PC-3 (cell line): ENCODE data around the gene SOSTDC1. TPM values are rescaled to one million over a fixed set of nuclear protein-coding genes. Genes with fewer than 3 reads are reported as not detected.

Experiments
- ATAC-seq: fragments of 200-7000 bp; cut with Tn5 transposase; 2 replicates; pipeline ENCODE4 v1.9.1; 2020; ENCODE audit warnings: mild to moderate bottlenecking, moderate library complexity
- BruUV-seq: library from RNA; stranded (reverse); fragments of 400-500 nt; replicated peaks from 2 replicates; lab custom pipeline; 2021; lab: Mats Ljungman, UMichigan
- CTCF ChIA-PET: fragments of 300-600 bp; sonication (Branson Sonifier 250); formaldehyde crosslinking; loops from one replicate; lab custom pipeline; 2022; ENCODE audit warnings: antibody characterized with exemption; lab: Charles Lee
- POLR2A ChIA-PET: fragments of 300-600 bp; sonication (Branson Sonifier 250); formaldehyde crosslinking; loops from one replicate; lab custom pipeline; 2022; ENCODE audit warnings: antibody characterized with exemption; ENCODE audit not compliant: unreplicated experiment; lab: Charles Lee
- DNase-seq: peaks from one replicate; pipeline ENCODE4 v3.0.0-alpha.2; 2015
- H2AFZ ChIP-seq: fragments of 300-600 bp; sonication (generic); 2 replicates; pipeline ENCODE4 v1.6.0; 2016; ENCODE audit warnings: antibody characterized with exemption, low read length
- H3F3A ChIP-seq: fragments of 300-600 bp; sonication (generic); one replicate; pipeline ENCODE4 v1.6.0; 2017; ENCODE audit warnings: antibody characterized with exemption, low read length, control low read depth, mild to moderate bottlenecking; ENCODE audit not compliant: unreplicated experiment
- H3K27ac ChIP-seq: fragments of 300-600 bp; sonication (generic); 2 replicates; pipeline ENCODE4 v1.5.1; 2016; ENCODE audit warnings: mild to moderate bottlenecking, low read length
- H3K27me3 ChIP-seq: fragments of 300-600 bp; sonication (generic); 2 replicates; pipeline ENCODE4 v1.6.1; 2016; ENCODE audit warnings: low read length, mixed read lengths
- H3K36me3 ChIP-seq: fragments of 300-600 bp; sonication (generic); 2 replicates; pipeline ENCODE4 v1.6.1; 2016; ENCODE audit warnings: low read depth, mixed run types, low read length, mixed read lengths
- H3K4me1 ChIP-seq: fragments of 300-600 bp; sonication (generic); 2 replicates; pipeline ENCODE4 v1.5.1; 2016; ENCODE audit warnings: low read length; ENCODE audit not compliant: insufficient read depth
- H3K4me2 ChIP-seq: fragments of 300-600 bp; sonication (generic); 2 replicates; pipeline ENCODE4 v1.6.0; 2016; ENCODE audit warnings: low read length
- H3K4me3 ChIP-seq: fragments of 300-600 bp; sonication (generic); 2 replicates; pipeline ENCODE4 v1.5.1; 2016; ENCODE audit warnings: mild to moderate bottlenecking, low read length, mixed read lengths
- H3K79me2 ChIP-seq: fragments of 300-600 bp; sonication (generic); 2 replicates; pipeline ENCODE4 v1.6.1; 2017; ENCODE audit warnings: low read length, mixed read lengths
- H3K9ac ChIP-seq: fragments of 300-600 bp; sonication (generic); 2 replicates; pipeline ENCODE4 v1.6.0; 2016; ENCODE audit warnings: mild to moderate bottlenecking, low read length
- H3K9me2 ChIP-seq: fragments of 300-600 bp; sonication (generic); replicated peaks from 2 replicates; pipeline ENCODE4 v1.6.1; 2016; ENCODE audit warnings: mixed run types, low read length, mixed read lengths
- H3K9me3 ChIP-seq: fragments of 300-600 bp; sonication (generic); 2 replicates; pipeline ENCODE4 v1.6.1; 2016; ENCODE audit warnings: low read length, mixed read lengths
- H4K20me1 ChIP-seq: fragments of 300-600 bp; sonication (generic); 2 replicates; pipeline ENCODE4 v1.6.1; 2016; ENCODE audit warnings: low read length, mixed read lengths
- EZH2 ChIP-seq: fragments of 300-600 bp; sonication (generic); IDR thresholded peaks from one replicate; pipeline ENCODE4 v1.6.1; 2017; ENCODE audit warnings: antibody characterized with exemption, mild to moderate bottlenecking, low read length; ENCODE audit not compliant: unreplicated experiment
- EZH2phosphoT487 ChIP-seq: fragments of 300-600 bp; sonication (generic); IDR thresholded peaks from 2 replicates; pipeline ENCODE4 v1.6.1; 2018; ENCODE audit warnings: mild to moderate bottlenecking, antibody characterized with exemption, low read length, borderline replicate concordance
- intact Hi-C: fragments of 100-400 bp; cut with micrococcal nuclease; formaldehyde crosslinking; loops from 2 replicates; pipeline ENCODE4 v1.9.0; 2023
- total RNA-seq: library from RNA; depleted of rRNA; stranded (reverse); fragments of >200 nt; gene quantifications from 2 replicates; pipeline ENCODE4 v1.2.3, GENCODE V29; 2014
- TF ChIP-seq, protein P1 (sequence below): fragments of 300-600 bp; sonication (generic); conservative IDR thresholded peaks from 2 replicates; pipeline ENCODE4 v1.5.1; 2017; ENCODE audit warnings: antibody characterized with exemption, low read depth, mild to moderate bottlenecking, low read length

SOSTDC1 gene
- total RNA-seq, 1 experiment from 2014 or later = 0.22 TPM

GRCh38 chr7:16432425-16432731 is 33.2 kb downstream of the SOSTDC1 start:
- no peak for ATAC-seq

GRCh38 chr7:16431646-16432424 is 33.7 kb downstream of the SOSTDC1 start:
- BruUV-seq = no TSS peak
- no peaks in the 10 kb centered on the region for H3K27me3 ChIP-seq
- TF ChIP-seq, protein P1, sequence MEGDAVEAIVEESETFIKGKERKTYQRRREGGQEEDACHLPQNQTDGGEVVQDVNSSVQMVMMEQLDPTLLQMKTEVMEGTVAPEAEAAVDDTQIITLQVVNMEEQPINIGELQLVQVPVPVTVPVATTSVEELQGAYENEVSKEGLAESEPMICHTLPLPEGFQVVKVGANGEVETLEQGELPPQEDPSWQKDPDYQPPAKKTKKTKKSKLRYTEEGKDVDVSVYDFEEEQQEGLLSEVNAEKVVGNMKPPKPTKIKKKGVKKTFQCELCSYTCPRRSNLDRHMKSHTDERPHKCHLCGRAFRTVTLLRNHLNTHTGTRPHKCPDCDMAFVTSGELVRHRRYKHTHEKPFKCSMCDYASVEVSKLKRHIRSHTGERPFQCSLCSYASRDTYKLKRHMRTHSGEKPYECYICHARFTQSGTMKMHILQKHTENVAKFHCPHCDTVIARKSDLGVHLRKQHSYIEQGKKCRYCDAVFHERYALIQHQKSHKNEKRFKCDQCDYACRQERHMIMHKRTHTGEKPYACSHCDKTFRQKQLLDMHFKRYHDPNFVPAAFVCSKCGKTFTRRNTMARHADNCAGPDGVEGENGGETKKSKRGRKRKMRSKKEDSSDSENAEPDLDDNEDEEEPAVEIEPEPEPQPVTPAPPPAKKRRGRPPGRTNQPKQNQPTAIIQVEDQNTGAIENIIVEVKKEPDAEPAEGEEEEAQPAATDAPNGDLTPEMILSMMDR = peak; percentile 77
- TF ChIP-seq EZH2 = no peak
- H3K9ac ChIP-seq = no peak overlapping the region
- H3F3A ChIP-seq = peaks cover 4% of the 10 kb centered on the region
- H3K4me2 ChIP-seq = no peak overlapping the region
- no peaks in the 10 kb centered on the region for H4K20me1 ChIP-seq
- H3K79me2 ChIP-seq = no peaks in the 10 kb centered on the region
- H3K9me3 ChIP-seq = no peaks in the 10 kb centered on the region
- no peaks in the 10 kb centered on the region for H3K36me3 ChIP-seq
- peak; percentile 64 for ATAC-seq
- intact Hi-C loops = loop anchor here (1.0 kb wide), 2 partner anchors 133 to 318 kb away; no protein-coding TSS in a partner anchor
- DNase-seq = peak; percentile 64
- H2AFZ ChIP-seq = no peak overlapping the region
- H3K27ac ChIP-seq = no peak overlapping the region
- ChIA-PET CTCF (interaction anchor here (0.6 to 3.4 kb wide), 2 partner anchors 71 to 133 kb away, joined by 4 to 21 read pairs; no protein-coding TSS in a partner anchor), POLR2A (no interaction called here)
- H3K9me2 ChIP-seq = no peaks in the 10 kb centered on the region
- H3K4me3 ChIP-seq = no peak overlapping the region
- H3K4me1 ChIP-seq = peaks cover 26% of the 10 kb centered on the region

More at GRCh38 chr7:16432425-16432731, 33.2 kb downstream of the SOSTDC1 start:
- Histone ChIP-seq H4K20me1 (no peaks in the 10 kb centered on the region), H3K4me3 (no peak overlapping the region), H3K36me3 (no peaks in the 10 kb centered on the region), H3K27ac (no peak overlapping the region), H3K9me3 (no peaks in the 10 kb centered on the region), H3K79me2 (no peaks in the 10 kb centered on the region), H3K4me2 (no peak overlapping the region), H3K9ac (no peak overlapping the region), H2AFZ (no peak overlapping the region), H3K27me3 (no peaks in the 10 kb centered on the region), H3F3A (peaks cover 4% of the 10 kb centered on the region), H3K4me1 (peaks cover 26% of the 10 kb centered on the region), H3K9me2 (no peaks in the 10 kb centered on the region)
- no peak for TF ChIP-seq EZH2
- TF ChIP-seq, protein P1 = no peak
- TF ChIP-seq EZH2phosphoT487 = no peak
- no TSS peak for BruUV-seq
- no peak for DNase-seq
- POLR2A ChIA-PET = no interaction called here
- CTCF ChIA-PET = interaction anchor here (0.6 to 3.4 kb wide), 2 partner anchors 70 to 132 kb away, joined by 4 to 21 read pairs; no protein-coding TSS in a partner anchor
- intact Hi-C loops = loop anchor here (1.0 kb wide), 2 partner anchors 133 to 318 kb away; no protein-coding TSS in a partner anchor

DNA sequence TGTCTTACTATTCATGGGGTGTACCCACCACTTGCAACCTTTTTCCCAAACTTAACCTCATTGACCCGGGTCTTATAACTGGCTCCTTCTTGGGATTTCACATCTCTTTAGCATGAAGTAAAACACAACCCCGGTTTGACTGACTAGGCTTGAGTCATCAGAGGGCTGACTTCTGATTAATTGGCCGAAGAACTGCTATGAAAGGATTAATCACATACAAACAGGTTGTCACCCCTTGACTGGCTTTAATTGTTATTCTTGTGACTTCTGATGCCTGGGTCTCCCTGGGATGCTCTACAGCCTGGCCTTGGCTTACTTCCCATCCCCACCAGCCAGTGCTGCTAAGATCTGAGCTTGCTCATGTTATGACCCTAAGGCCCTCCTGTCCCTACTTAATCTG is 35.4 kb downstream of the SOSTDC1 start:
- H3K9ac ChIP-seq = no peak overlapping the region
- no peaks in the 10 kb centered on the region for H3K9me3 ChIP-seq
- no peaks in the 10 kb centered on the region for H3K27me3 ChIP-seq
- TF ChIP-seq, protein P1 = no peak
- no peak for TF ChIP-seq EZH2phosphoT487
- TF ChIP-seq EZH2 = no peak
- BruUV-seq = no TSS peak
- H3K79me2 ChIP-seq = no peaks in the 10 kb centered on the region
- intact Hi-C loops = no loop called here
- peak; percentile 48 for DNase-seq
- ChIA-PET POLR2A (no interaction called here), CTCF (no interaction called here)
- H3K36me3 ChIP-seq = no peaks in the 10 kb centered on the region
- H3K27ac ChIP-seq = no peak overlapping the region
- H3K4me3 ChIP-seq = no peak overlapping the region
- 0 out of 2 replicates have a peak, but pooled peaks have one; percentile 4 for ATAC-seq
- H4K20me1 ChIP-seq = no peaks in the 10 kb centered on the region
- no peaks in the 10 kb centered on the region for H3K9me2 ChIP-seq
- H3F3A ChIP-seq = peaks cover 4% of the 10 kb centered on the region
- no peak overlapping the region for H2AFZ ChIP-seq
- peaks cover 39% of the 10 kb centered on the region for H3K4me1 ChIP-seq
- H3K4me2 ChIP-seq = peak overlapping the region; percentile 44; the same call in 1 of the 2 replicates
